Progenitor cell of endocrine pancreas (in vitro differentiated cells): ENCODE measurements around the gene LYSMD3. TPM values are rescaled to one million over a fixed set of nuclear protein-coding genes. Genes with fewer than 3 reads are reported as not detected.
"Not testable (repeated sequence)": the region's sequence is repeated elsewhere in the genome, so short reads cannot be mapped to it uniquely, and the experiment has no call there.

Source experiments
- DNase-seq: peaks from one replicate; pipeline ENCODE4 v3.0.0; 2021; ENCODE audit warnings: low spot score; ENCODE audit not compliant: unreplicated experiment
- H3K27ac Mint-ChIP-seq: 2 replicates; pipeline ENCODE4 v1.8.0; 2021; ENCODE audit warnings: mild to moderate bottlenecking, moderate library complexity, mixed read lengths
- H3K27me3 Mint-ChIP-seq: 2 replicates; pipeline ENCODE4 v1.8.0; 2021; ENCODE audit warnings: mixed read lengths
- H3K36me3 Mint-ChIP-seq: 2 replicates; pipeline ENCODE4 v1.8.0; 2022; ENCODE audit warnings: mixed read lengths; ENCODE audit not compliant: insufficient read depth
- H3K4me1 Mint-ChIP-seq: 2 replicates; pipeline ENCODE4 v1.8.0; 2021; ENCODE audit warnings: low read depth, mixed read lengths
- H3K4me3 Mint-ChIP-seq: 2 replicates; pipeline ENCODE4 v1.8.0; 2021; ENCODE audit warnings: low read depth, mild to moderate bottlenecking, moderate library complexity, mixed read lengths
- H3K9me3 Mint-ChIP-seq: 2 replicates; pipeline ENCODE4 v1.8.0; 2021; ENCODE audit warnings: low read depth, mixed read lengths
- long read RNA-seq: library from polyadenylated mRNA; unstranded; transcript quantifications from one replicate; pipeline ENCODE4 v2.0.0, GENCODE V29; 2020
- total RNA-seq: library from RNA; stranded (reverse); gene quantifications from 2 replicates; pipeline ENCODE4 v1.2.1, GENCODE V29; 2021
- TF ChIP-seq, protein P1 (sequence below): fragments of 200-600 bp; sonication (generic); IDR thresholded peaks from one replicate; pipeline ENCODE4 v1.5.0; 2021; ENCODE audit warnings: antibody characterized with exemption, mild to moderate bottlenecking; ENCODE audit not compliant: unreplicated experiment

The LYSMD3 gene
- 16.4 and 17.2 TPM in 2 replicates for total RNA-seq
- long read RNA-seq, full-length matches to known transcripts = 15 of 21 reads
- long read RNA-seq, partial matches to known transcripts = 0 of 21 reads
- long read RNA-seq, other reads (novel, unspliced or antisense) = 6 of 21 reads

DNA sequence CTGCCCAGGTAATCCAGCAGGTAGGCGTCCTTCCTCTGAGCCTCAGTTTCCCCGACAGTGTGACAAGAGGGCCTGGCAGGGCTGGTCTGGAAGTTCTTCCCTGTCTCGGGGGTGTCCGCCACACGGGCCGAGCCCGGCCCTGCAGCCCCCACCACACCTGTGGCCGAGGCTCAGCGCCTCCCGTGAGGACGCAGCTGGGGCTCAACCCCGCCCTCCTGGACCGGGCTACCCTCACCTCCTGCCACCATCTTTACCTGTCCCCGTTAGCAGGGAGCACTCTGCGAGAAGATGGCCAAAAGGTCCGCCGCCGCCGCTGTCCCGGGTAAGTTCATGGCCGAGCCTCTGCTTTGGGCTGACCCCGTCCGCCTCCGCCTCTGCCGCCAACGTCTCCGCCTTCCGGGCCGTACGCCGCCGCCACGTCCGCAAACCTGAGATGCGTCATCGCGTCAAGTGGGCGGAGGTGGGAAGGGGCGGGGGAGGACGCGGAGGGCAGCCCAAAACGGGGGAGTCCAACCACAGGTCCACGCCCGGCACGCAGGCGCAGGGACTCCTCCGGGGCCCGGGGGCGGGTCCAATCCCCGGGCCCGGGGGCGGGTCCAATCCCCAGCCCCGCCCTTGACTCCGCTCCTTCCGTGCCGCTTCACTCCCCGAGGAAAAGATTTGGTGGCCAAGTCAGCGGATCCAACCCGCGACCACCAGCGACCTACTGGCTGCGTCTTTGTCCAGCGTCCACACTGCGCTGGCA, at the start of gene LYSMD3:
Gene LYSMD3 (minus strand): TSS at position 391 of the 745 bp plus-strand sequence. CDS start 4,295 bp downstream, outside the sequence.
- Mint-ChIP-seq H3K27ac (peak within 1 kb of the TSS; percentile 99), H3K36me3 (peaks cover 6% of the 10 kb centered on the region), H3K4me1 (peaks cover 19% of the 10 kb centered on the region), H3K9me3 (no peaks in the 10 kb centered on the region), H3K4me3 (peak within 1 kb of the TSS; percentile 99), H3K27me3 (no peaks in the 10 kb centered on the region)
- peak; percentile 95 for DNase-seq
- TF ChIP-seq, protein P1, sequence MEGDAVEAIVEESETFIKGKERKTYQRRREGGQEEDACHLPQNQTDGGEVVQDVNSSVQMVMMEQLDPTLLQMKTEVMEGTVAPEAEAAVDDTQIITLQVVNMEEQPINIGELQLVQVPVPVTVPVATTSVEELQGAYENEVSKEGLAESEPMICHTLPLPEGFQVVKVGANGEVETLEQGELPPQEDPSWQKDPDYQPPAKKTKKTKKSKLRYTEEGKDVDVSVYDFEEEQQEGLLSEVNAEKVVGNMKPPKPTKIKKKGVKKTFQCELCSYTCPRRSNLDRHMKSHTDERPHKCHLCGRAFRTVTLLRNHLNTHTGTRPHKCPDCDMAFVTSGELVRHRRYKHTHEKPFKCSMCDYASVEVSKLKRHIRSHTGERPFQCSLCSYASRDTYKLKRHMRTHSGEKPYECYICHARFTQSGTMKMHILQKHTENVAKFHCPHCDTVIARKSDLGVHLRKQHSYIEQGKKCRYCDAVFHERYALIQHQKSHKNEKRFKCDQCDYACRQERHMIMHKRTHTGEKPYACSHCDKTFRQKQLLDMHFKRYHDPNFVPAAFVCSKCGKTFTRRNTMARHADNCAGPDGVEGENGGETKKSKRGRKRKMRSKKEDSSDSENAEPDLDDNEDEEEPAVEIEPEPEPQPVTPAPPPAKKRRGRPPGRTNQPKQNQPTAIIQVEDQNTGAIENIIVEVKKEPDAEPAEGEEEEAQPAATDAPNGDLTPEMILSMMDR = no peak

DNA sequence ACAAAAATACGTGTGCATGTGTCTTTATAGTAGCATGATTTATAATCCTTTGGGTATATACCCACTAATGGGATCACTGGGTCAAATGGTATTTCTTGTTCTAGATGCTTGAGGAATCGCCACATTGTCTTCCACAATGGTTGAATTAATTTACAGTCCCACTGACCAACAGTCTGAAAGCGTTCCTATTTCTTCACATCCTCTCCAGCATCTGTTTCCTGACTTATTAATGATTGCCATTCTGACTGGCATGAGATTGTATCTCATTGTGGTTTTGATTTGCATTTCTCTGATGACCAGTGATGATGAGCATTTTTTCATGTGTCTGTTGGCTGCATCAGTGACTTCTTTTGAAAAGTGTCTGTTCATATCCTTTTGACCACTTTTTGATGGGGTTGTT, 47.2 kb upstream of the LYSMD3 start:
- H3K9me3 Mint-ChIP-seq = peaks cover 46% of the 10 kb centered on the region
- H3K27me3 Mint-ChIP-seq, H3K4me1 Mint-ChIP-seq, H3K27ac Mint-ChIP-seq, H3K4me3 Mint-ChIP-seq, DNase-seq: not testable (repeated sequence)
- peaks cover 32% of the 10 kb centered on the region for H3K36me3 Mint-ChIP-seq

GRCh38 chr5:90575712-90576111, 46.3 kb upstream of the LYSMD3 start:
- no peak for DNase-seq
- TF ChIP-seq, protein P1 = no peak
- H3K4me1 Mint-ChIP-seq = peaks cover 8% of the 10 kb centered on the region
- H3K4me3 Mint-ChIP-seq = no peak overlapping the region
- H3K27me3 Mint-ChIP-seq = no peaks in the 10 kb centered on the region
- H3K27ac Mint-ChIP-seq = no peak overlapping the region
- H3K9me3 Mint-ChIP-seq = peaks cover 46% of the 10 kb centered on the region
- H3K36me3 Mint-ChIP-seq = peaks cover 35% of the 10 kb centered on the region

DNA sequence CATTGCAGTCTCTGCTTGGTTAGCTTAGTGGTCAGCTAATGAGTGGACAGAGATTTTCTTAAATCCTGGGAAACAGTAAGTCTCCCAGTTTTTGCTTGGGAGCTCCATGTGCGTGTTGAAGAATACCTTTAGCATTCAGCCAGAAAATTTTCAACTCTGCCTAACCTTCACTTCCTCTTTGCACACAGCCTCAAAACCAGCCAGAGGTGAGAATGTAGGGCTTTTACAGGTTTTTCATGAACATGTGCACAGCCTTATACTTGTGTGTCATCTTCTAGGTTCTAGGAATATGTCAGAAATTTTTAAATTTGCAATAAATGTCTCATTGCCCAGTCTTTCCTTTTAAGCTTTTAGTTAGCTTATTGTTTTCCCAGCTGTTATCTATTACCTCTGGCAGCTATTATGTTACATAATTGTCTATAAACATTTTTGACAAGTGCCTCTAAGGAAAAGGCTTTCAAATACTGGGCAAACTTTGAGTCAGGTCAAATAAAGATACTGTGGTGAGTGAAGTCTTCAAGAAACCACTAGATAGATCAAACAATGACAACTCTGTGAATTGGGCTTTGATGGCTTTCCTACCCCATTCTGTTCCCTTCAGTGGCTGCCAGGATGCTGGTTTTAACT, 41.9 kb upstream of the LYSMD3 start:
- peaks cover 8% of the 10 kb centered on the region for H3K4me1 Mint-ChIP-seq
- H3K9me3 Mint-ChIP-seq = peaks cover 43% of the 10 kb centered on the region
- TF ChIP-seq, protein P1 = no peak
- H3K36me3 Mint-ChIP-seq = peaks cover 26% of the 10 kb centered on the region
- no peaks in the 10 kb centered on the region for H3K27me3 Mint-ChIP-seq
- H3K4me3 Mint-ChIP-seq = no peak overlapping the region
- no peak for DNase-seq
- H3K27ac Mint-ChIP-seq = no peak overlapping the region

DNA sequence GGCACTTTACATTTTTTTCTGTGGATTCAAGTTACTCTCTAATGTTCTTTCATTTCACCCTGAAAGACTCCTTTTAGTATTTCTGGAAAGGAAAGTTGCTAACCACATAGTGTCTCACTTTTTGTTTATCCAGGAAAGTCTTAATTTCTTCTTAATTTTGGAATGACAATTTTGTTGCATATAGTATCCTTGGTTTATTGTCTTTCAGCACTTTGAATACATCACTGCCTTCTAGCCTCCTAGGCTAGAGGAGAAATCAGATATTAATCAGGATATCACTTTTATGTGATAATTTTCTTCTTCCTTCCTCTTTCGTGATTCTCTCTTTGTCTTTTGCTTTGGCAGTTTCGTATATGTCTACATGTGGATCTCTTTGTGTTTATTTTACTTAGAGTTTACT, 40.6 kb upstream of the LYSMD3 start:
- TF ChIP-seq, protein P1 = no peak
- Mint-ChIP-seq H3K4me1 (peaks cover 8% of the 10 kb centered on the region), H3K4me3 (no peak overlapping the region), H3K27me3 (no peaks in the 10 kb centered on the region), H3K9me3 (peaks cover 46% of the 10 kb centered on the region), H3K36me3 (peaks cover 30% of the 10 kb centered on the region), H3K27ac (no peak overlapping the region)
- no peak for DNase-seq
